Fibroblast of peridontal ligament (primary cell): ENCODE data around the gene RETREG2.
A peak's percentile ranks its signal among the peaks of the same experiment; 100 is the strongest.

Experiments used
- DNase-seq: peaks from one replicate; pipeline ENCODE4 v3.0.0-alpha.2; 2010; ENCODE audit errors: extremely low read depth

Gene RETREG2

DNA sequence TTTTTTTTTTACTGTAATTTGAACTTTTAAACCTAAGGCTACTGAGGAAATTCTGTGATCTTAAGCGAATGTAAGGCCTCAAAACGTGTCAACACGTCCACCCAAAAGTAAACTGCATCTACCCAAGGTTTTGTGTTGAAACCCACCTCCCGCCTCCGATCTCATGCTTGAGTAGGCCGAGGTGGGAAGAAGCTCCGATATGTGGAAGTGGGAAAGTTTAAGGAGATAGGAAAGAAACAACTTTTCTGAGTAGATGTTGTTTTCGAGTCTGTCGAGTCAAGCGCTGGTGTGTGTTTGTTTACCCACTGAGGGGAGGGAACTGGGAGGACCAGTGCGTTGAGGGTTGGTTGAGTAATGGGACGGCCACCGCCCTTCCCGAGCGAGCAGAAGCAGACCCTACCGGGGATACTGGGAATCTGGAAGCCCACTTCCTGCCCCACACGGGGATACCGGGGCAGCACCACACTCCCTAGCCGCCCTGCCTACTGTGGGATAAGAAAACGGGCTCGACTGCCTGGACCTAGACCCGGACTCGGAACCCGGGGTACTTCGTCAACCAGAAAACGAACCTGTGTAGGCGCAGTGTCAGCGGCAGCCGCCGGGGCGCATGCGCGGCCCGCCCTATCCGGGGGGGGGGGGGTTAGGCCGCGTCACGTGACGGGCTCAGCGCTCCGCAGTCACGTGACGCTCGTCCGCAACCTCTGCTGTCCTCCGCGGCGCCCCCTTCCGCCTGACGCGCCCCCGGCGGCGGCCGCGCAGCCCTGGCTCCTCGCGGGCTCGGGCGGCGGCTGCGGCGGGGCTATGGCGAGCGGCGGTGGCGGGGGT is at the start of gene RETREG2:
Gene RETREG2, plus strand, starts transcription at position 724 of the 825 bp plus-strand sequence. Its CDS starts 78 bp downstream, at position 802.
- peak; percentile 90 for DNase-seq

GRCh38 chr2:219128396-219128795 is 49.7 kb upstream of the RETREG2 start:
- no peak for DNase-seq

DNA sequence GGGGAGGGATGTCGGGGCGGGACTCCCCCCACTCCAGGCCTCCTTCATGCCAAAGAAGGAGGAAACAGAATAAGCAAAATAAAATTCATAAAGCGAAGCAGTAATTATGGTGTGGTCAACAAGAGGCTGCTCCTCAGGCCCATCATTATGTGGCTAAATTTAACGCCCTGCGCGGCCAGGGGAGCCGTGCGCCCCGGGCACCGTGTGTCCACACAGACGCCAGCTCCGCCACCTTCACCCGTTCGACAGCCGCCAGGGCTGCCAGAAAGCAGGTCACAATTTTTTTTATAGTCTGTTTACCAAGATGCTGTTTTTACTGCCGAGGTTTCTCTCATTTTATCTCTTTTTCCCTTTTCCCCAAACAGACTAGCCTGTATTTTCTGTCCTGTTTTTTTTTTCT is 48.5 kb upstream of the RETREG2 start:
- no peak for DNase-seq

GRCh38 chr2:219131327-219131726 is 46.7 kb upstream of the RETREG2 start:
- no peak for DNase-seq

DNA sequence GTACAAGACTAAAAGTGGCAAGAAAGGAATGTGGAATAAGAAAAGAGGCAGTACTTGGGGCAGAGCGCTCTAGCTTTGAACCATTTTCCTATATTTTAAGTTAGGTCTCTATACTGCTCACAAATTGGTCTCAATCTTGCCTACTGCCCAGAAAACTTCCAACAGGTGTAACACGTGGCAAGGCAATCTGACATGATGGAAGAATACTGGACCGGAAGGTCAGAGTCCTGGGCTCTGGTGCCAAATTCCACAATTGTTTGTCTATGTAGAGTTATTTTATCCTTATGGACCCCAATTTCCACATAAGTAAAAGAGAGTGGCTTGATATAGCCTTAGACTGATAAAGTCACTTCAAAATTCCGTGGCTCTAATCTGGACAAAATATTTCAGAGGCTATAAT is 46.3 kb upstream of the RETREG2 start:
- DNase-seq = no peak

DNA sequence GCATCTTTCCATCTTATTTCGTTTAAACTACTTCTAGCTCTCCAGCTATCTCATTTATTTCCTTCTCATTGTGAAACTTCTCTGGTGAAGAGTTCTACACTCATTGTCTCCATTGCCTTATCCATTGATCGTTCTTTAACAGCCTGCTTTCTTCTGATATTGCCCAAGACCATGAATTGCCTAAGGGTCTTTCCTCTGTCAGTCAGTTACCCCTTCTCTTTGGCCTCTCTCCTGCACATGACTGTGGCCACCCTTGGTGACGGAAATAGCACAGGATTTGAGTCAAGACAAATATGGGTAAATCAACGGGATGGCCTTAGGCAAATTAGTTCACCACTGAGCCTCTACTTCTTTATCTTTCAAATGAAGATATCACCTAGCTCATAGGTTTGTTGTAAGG is 44.1 kb upstream of the RETREG2 start:
- DNase-seq = no peak

GRCh38 chr2:219140722-219141121 is 37.4 kb upstream of the RETREG2 start:
- DNase-seq = no peak

DNA sequence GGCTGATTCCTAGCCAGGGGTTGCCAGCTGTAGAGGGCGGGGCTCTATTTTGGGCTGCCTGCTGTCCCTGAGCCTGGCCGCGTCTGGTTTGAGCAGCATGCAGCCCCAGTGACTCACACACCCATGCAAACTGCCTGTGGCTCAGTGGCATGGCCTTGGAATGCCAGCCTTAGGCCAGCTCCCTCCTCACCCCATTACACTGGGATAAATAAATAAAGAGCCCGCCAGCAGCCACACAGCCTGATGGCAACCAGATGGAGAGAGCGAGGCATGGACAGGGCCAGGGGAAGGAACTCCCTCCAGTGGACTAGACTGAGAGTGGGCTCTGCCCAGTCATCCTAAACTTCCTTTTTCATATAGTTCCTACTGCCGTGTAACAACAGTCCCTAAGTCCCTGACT is 35.7 kb upstream of the RETREG2 start:
- DNase-seq = peak; percentile 96

GRCh38 chr2:219149667-219150066 is 28.4 kb upstream of the RETREG2 start:
- DNase-seq = peak; percentile 37

DNA sequence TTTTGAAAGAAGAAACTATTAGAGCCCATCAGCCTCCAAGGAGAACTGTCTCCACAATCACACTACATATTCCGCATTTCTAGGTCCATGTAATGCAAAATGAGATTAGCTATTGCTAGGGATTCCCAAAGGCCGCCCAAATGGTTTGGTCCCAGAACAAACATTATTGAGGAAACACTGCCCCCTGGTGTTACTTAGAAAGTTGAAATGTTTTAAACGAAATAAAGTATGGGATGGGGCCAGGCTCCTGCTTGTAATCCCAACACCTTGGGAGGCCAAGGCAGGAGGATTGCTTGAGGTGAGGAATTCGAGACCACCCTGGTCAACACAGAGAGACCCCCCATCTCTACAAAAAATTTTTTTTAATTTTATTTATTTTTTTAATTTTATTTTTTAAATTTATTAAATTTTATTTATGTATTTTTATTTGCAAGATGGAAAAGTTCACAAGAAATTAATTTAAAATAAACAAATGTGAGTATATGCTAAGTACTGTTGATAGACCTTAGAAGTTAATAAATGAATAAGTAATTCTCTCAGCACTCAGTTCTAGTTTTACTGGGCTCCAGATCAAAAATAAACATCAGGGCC is 22.9 kb upstream of the RETREG2 start:
- peak; percentile 86 for DNase-seq

DNA sequence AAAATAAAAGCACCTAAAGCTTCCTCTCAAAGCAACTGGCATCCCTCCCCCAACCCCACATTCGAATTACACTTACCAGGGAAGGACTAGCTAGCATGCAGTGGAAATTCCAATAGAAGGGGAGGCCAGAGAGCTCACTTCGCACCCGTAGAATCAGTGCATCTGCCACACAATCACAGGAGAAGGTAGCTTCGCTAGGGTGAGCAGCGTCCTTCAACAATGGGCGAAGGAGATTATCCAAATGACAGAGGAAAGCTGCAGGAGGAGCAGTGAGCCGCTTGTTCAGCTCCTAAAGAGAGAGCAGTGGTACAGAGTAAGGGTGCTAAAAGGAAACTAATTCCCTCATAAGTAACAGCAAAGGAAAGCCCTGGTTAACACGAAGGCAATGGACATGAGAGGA is 20.7 kb upstream of the RETREG2 start:
- no peak for DNase-seq

- no peak for DNase-seq
Measured at GRCh38 chr2:219158025-219158424, 20.1 kb upstream of the RETREG2 start.

DNA sequence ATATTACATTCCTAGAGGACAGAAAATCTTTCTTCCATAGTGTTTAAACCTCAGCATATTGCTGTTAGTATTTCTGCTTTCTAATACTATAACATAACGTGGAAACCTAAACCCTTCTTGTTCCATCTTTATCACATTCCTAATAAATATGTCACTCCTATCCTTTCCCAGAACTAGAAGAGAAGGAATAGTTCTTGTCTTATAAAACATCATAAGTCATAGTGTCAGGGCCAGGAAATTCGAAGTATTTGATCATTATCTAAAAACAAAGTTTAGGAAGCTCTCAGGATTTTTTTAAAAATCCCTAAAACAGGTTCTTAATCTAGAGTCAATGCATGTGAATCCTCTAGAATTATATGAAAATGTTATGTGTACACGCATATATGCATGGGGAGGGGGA is 19.5 kb upstream of the RETREG2 start:
- no peak for DNase-seq

DNA sequence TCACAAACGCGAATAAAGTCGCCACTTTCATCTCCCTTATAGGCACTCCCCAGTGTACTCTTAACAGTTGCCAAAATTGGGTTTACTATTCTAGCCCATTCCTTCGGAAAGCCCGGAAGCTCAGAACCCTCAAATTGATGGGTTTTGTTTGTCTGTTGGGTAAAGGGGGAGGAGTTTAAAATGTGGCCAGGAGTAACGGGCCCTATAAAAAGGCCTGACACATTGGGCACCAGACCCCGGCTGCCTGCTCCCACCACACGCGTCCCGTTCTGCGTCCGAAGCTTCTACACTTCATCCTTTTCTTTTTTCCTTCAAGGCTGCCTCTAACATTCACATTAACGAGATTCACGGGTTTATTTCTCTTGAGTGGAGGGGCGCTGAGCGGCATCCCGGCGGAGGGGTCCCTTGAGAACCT is 18.3 kb upstream of the RETREG2 start:
- DNase-seq = no peak

DNA sequence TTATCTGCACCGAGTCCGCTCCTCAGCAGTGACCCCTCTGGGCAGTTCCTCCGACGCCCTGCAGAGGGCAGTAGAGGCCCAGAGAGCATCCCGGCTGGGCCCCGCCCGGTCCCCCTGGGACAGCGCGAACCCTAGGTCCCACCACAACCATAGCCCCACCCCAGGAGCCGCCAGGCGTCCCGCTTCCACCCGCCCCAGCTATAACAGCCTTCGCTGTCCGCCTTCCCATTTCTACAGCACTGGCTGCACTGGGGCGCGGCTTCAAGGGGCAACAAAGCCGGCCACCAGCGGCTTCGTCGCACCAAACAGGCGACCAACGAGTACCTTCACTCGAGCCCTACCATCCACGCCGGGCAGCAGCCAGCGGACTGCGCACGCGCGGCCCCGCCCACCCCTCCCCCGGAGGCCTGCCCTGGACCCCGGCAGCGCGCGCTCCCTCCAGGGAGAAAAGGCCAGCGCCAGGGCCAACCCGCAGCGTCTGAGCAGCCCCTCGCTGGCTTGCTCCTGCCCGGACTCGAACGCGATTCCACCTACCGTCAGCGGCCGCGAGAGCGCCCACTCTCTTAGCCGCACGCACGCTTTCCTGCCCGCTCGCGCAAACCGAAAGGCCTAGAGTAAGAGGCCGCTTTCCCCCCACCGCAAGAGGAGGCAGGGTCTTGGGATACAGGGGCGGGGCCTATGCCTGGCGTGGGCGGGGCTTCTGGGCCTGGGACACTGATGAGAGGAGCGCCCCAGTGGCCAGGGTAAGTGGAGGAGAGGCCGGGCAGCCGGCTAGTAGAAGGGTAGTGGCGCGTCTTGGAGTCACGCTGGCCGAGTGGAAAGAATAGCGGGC is 17.7 kb upstream of the RETREG2 start, which contains the start of gene NHEJ1:
Gene NHEJ1, minus strand, starts transcription at position 630 of the 832 bp plus-strand sequence. CDS start 2,453 bp downstream, outside the sequence.
- DNase-seq = peak; percentile 89

- DNase-seq = no peak
Measured at GRCh38 chr2:219161097-219161496, 17.0 kb upstream of the RETREG2 start.

GRCh38 chr2:219163156-219163555 is 14.9 kb upstream of the RETREG2 start:
- no peak for DNase-seq

DNA sequence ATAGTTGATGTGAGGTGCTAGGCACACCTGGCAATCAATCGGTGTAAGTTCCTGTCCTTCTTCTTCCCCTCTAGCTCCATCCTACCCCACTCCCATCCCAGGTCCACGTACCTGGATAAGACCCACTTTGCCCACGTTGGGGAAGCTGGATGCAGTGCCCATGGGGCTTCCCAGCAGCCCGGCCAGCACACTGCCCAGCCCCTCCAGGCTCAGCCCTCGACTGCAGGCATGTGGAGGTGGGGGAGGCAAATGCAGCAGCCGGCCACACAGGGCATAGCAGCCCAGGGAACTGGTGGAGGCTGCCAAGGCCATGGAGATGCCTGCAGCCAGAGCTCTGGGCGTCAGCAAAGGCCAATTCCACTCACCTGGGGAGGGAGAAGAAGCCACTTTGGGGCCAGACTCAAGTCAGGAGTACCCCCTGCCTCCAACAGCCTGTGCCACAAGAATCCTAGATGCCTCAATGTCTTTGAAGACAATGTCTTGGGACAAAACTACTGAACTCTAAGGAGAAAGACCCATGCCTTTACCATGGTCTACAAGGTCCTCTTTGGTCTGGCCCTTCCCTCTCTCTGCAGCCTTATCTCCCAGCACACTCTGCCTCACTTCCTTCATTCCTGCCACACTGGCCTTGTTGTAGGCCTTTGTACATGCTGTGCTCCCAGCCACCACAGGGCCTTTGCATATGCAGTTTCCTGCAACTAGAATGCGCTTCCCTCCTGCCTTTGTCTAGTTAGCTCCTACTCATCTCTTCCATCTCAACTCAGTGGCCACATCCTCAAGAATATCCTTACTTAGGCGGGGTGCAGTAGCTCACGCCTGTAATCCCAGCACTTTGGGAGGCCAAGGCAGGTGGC is 12.8 kb upstream of the RETREG2 start:
- no peak for DNase-seq

DNA sequence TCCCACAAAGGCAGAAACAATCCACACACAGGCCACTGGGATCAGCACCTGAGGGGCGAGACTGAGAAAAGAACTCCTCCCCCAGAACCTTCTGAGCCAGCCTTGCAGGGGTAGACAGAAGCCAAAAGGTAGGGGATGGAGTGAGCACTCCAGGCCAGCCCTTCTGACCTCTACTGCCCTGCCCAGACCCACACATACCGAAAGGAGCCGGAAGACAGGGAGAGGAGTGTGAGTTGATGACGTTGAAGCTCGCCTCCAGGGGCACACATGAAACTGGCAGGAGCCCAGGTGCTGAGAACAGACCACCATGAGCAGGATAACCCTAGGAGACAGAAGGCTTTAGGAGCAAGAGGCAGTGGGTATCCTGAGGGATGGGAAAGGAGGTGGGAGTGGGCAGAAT is 10.1 kb upstream of the RETREG2 start:
- no peak for DNase-seq

- peak; percentile 21 for DNase-seq
Measured at GRCh38 chr2:219168526-219168925, 9.5 kb upstream of the RETREG2 start.

DNA sequence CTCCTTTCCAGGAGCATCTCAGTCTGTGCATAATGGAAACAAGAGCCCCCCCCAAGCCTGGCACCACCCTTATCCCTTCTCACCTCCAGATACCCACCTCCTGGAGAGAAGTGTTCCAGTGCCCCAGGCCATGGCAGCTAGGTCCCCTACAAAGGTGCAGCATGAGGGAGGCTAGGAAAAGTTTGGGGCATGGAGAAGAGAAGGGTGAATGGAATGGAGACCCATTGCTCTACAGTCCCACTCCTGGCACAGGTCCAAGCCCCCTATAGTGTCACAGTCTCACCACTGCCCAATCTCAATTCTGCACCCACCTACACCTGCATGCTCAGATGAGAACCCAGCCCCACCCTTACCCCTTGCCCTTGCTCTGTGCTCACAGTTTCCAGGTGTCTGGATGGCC is 9.1 kb upstream of the RETREG2 start:
- no peak for DNase-seq
